HepG2 (cell line): ENCODE results near the gene LCAT. TPM values are rescaled to one million over a fixed set of nuclear protein-coding genes. Genes with fewer than 3 reads are reported as not detected.
A peak's percentile ranks its signal among the peaks of the same experiment; 100 is the strongest.

Source experiments
- ASH2L ChIP-seq: fragments of 300-600, 200-600 bp; sonication (generic); IDR thresholded peaks from 2 replicates; pipeline ENCODE4 v1.7.0; 2017; ENCODE audit warnings: low read depth, mild to moderate bottlenecking, moderate library complexity, mixed read lengths, low read length; ENCODE audit not compliant: insufficient read length
- BCL6 ChIP-seq: IDR thresholded peaks from 2 replicates; pipeline ENCODE4 v1.6.1; 2016; ENCODE audit warnings: missing genetic modification reagents, missing compliant biosample characterization
- HMGXB4 ChIP-seq, 2 experiments: sonication (generic) in 1 of 2; formaldehyde crosslinking in 1 of 2; IDR thresholded peaks; 2 replicates each; pipeline versions ENCODE4 v1.4.0 to v1.6.1; 2018 to 2020; ENCODE audit warnings: missing genetic modification reagents in 2 of 2, borderline replicate concordance in 1 of 2, low read depth in 1 of 2, mild to moderate bottlenecking in 1 of 2, missing biosample characterization in 1 of 2
- LCORL ChIP-seq, 2 experiments: fragments of 450-650 bp in 1 of 2; sonication (generic) in 1 of 2; formaldehyde crosslinking in 1 of 2; IDR thresholded peaks; 2 replicates each; pipeline versions ENCODE4 v1.5.0 to v1.6.1; 2017 to 2020; ENCODE audit warnings: antibody characterized with exemption in 1 of 2, missing genetic modification reagents in 1 of 2
- MBNL3 ChIP-seq: fragments of 250-450 bp; sonication (Bioruptor Pico); conservative IDR thresholded peaks from 2 replicates; pipeline ENCODE4 v1.8.0; 2022; ENCODE audit warnings: mild to moderate bottlenecking, inconsistent platforms
- NBN ChIP-seq: fragments of 450-650 bp; conservative IDR thresholded peaks from 2 replicates; pipeline ENCODE4 v1.6.1; 2017
- PATZ1 ChIP-seq: sonication (generic); formaldehyde crosslinking; IDR thresholded peaks from 2 replicates; pipeline ENCODE4 v1.4.0; 2020; ENCODE audit warnings: missing genetic modification reagents
- SIX4 ChIP-seq: sonication (generic); formaldehyde crosslinking; IDR thresholded peaks from 2 replicates; pipeline ENCODE4 v1.4.0; 2020; ENCODE audit warnings: missing genetic modification reagents
- SRSF1 ChIP-seq: fragments of 200-400 bp; formaldehyde crosslinking; optimal IDR thresholded peaks from 2 replicates; pipeline ENCODE3; 2017; ENCODE audit warnings: mild to moderate bottlenecking, low read depth, low read length, moderate library complexity
- TIGD3 ChIP-seq: sonication (generic); formaldehyde crosslinking; IDR thresholded peaks from 2 replicates; pipeline ENCODE4 v1.5.1; 2020; ENCODE audit warnings: mild to moderate bottlenecking, missing genetic modification reagents, borderline replicate concordance
- ZFYVE20 ChIP-seq: sonication (generic); formaldehyde crosslinking; IDR thresholded peaks from 2 replicates; pipeline ENCODE4 v1.8.0; 2023; ENCODE audit warnings: low read depth, mild to moderate bottlenecking, moderate library complexity, missing genetic modification reagents, borderline replicate concordance
- ZNF318 ChIP-seq: sonication (generic); formaldehyde crosslinking; IDR thresholded peaks from 2 replicates; pipeline ENCODE4 v1.4.0; 2020; ENCODE audit warnings: mild to moderate bottlenecking, missing genetic modification reagents
- ZNF44 ChIP-seq: sonication (generic); formaldehyde crosslinking; IDR thresholded peaks from 2 replicates; pipeline ENCODE4 v1.5.1; 2020; ENCODE audit warnings: mild to moderate bottlenecking, missing genetic modification reagents
- ZNF619 ChIP-seq: sonication (generic); formaldehyde crosslinking; IDR thresholded peaks from 2 replicates; pipeline ENCODE4 v1.4.0; 2020; ENCODE audit warnings: mild to moderate bottlenecking, missing genetic modification reagents
- polyA plus RNA-seq, 8 experiments: library from polyadenylated mRNA; depleted of rRNA in 3 of 8; stranded (reverse) in 7 of 8; unstranded in 1 of 8; fragments of >200 nt; fragmentation: Illumina TruSeq in 4 of 8; extraction: Trizol in 4 of 8; gene quantifications; 2 replicates each; pipeline versions ENCODE4 v1.2.1 to v1.2.3, GENCODE V29; 2011 to 2016; ENCODE audit warnings: low read depth in 4 of 8, missing spikeins in 1 of 8, mixed read lengths in 1 of 8; ENCODE audit not compliant: insufficient read depth in 1 of 8
- total RNA-seq, 5 experiments: library from RNA; depleted of rRNA; stranded (reverse); fragments of >200 nt; fragmentation: Illumina TruSeq; extraction: Trizol; gene quantifications; 2 replicates each; pipeline ENCODE4 v1.2.3, GENCODE V29; 2016; ENCODE audit warnings: low read depth in 1 of 5

Gene LCAT
- total and polyA plus RNA-seq, 2 of the 13 experiments (the other 11 are each of a cell fraction or from before 2014, with no cell fraction given): 36.1 to 38.9 TPM

GRCh38 chr16:67968400-67969253, 24.7 kb upstream of the LCAT start, which contains the start of gene SLC12A4 (continued):
- TF ChIP-seq TIGD3 (CRISPR knock-in tag) (no peak), BCL6 (CRISPR knock-in tag) (no peak), MBNL3 (CRISPR knock-in tag) (no peak), LCORL (IDR thresholded peaks at IDR 0.05) (no peak), LCORL (CRISPR knock-in tag; IDR thresholded peaks at IDR 0.05) (peak; percentile 55), ZNF619 (peak; percentile 90), SIX4 (no peak), ZNF44 (CRISPR knock-in tag) (peak; percentile 32; the same call in 1 of the 2 replicates), PATZ1 (CRISPR knock-in tag) (peak; percentile 98), ASH2L (peak; percentile 83), ZNF318 (CRISPR knock-in tag) (0 out of 2 replicates have a peak, but pooled peaks have one; percentile 62), SRSF1 (peak; percentile 95), ZFYVE20 (no peak), HMGXB4 (CRISPR knock-in tag; IDR thresholded peaks at IDR 0.05; ENCODE audit: borderline replicate concordance in 1 of 2, low read depth in 1 of 2) (peak; percentile 49 to 74; a peak in 2 of 4 replicates), NBN (no peak)
